OCI-LY7 (cell line): ENCODE results near the gene KLF2. TPM values are rescaled to one million over a fixed set of nuclear protein-coding genes. Genes with fewer than 3 reads are reported as not detected.
A peak's percentile ranks its signal among the peaks of the same experiment; 100 is the strongest.

Experiments
- Bru-seq: library from RNA; stranded (reverse); fragments of 400-500 nt; gene quantifications from one replicate; lab custom pipeline; 2021; lab: Mats Ljungman, UMichigan
- BruChase-seq, 2 experiments: library from RNA; stranded (reverse); fragments of 400-500 nt; gene quantifications; one replicate each; lab custom pipeline; 2021; lab: Mats Ljungman, UMichigan
- BruUV-seq: library from RNA; stranded (reverse); fragments of 400-500 nt; replicated peaks from 2 replicates; lab custom pipeline; 2021; lab: Mats Ljungman, UMichigan
- CTCF ChIA-PET: fragments of 300-600 bp; sonication (Branson Sonifier 250); formaldehyde crosslinking; loops from one replicate; lab custom pipeline; 2022; ENCODE audit warnings: antibody characterized with exemption; ENCODE audit not compliant: unreplicated experiment; lab: Charles Lee
- POLR2A ChIA-PET: fragments of 300-600 bp; sonication (Branson Sonifier 250); formaldehyde crosslinking; loops from one replicate; lab custom pipeline; 2022; ENCODE audit warnings: antibody characterized with exemption; lab: Charles Lee
- DNase-seq: peaks from one replicate; pipeline ENCODE4 v3.0.0-alpha.2; 2015; ENCODE audit warnings: low spot score
- H2AFZ ChIP-seq: fragments of 200-600 bp; sonication (generic), shearing (Covaris generic); 2 replicates; pipeline ENCODE4 v1.6.1; 2014; ENCODE audit warnings: mild to moderate bottlenecking, antibody characterized with exemption, low read length, moderate library complexity
- H3K27ac ChIP-seq: fragments of 200-600 bp; sonication (generic); 2 replicates; pipeline ENCODE4 v1.5.1; 2014; ENCODE audit warnings: mixed run types, low read depth, mild to moderate bottlenecking, moderate library complexity, low read length, inconsistent platforms; ENCODE audit not compliant: poor library complexity, severe bottlenecking
- H3K36me3 ChIP-seq: fragments of 200-600 bp; sonication (generic); 2 replicates; pipeline ENCODE4 v1.6.1; 2014; ENCODE audit warnings: mild to moderate bottlenecking, antibody characterized with exemption, low read length, moderate library complexity, mixed read lengths; ENCODE audit not compliant: insufficient read depth
- H3K4me1 ChIP-seq: fragments of 200-600 bp; sonication (generic); 2 replicates; pipeline ENCODE4 v1.5.1; 2014; ENCODE audit warnings: mild to moderate bottlenecking, low read length; ENCODE audit not compliant: insufficient read depth, poor library complexity, severe bottlenecking
- H3K4me2 ChIP-seq: fragments of 200-600 bp; sonication (generic); 2 replicates; pipeline ENCODE4 v1.6.1; 2014; ENCODE audit warnings: mild to moderate bottlenecking, low read length
- H3K4me3 ChIP-seq: fragments of 200-600 bp; sonication (generic); 2 replicates; pipeline ENCODE4 v1.5.1; 2014; ENCODE audit warnings: mild to moderate bottlenecking, low read depth, low read length; ENCODE audit not compliant: poor library complexity, severe bottlenecking
- H3K79me2 ChIP-seq: fragments of 200-600 bp; sonication (generic); 2 replicates; pipeline ENCODE4 v1.6.1; 2016; ENCODE audit warnings: low read depth, mild to moderate bottlenecking, low read length, moderate library complexity, mixed read lengths; ENCODE audit not compliant: insufficient read depth
- H3K9me2 ChIP-seq: fragments of 200-600 bp; sonication (generic); 2 replicates; pipeline ENCODE4 v1.6.1; 2016; ENCODE audit warnings: mild to moderate bottlenecking, low read length, mixed read lengths; ENCODE audit not compliant: insufficient read depth
- H3K9me3 ChIP-seq: fragments of 200-600 bp; sonication (generic); 2 replicates; pipeline ENCODE4 v1.6.1; 2014; ENCODE audit warnings: mild to moderate bottlenecking, mixed run types, low read length, mixed read lengths
- H4K20me1 ChIP-seq: fragments of 200-600 bp; sonication (generic); 2 replicates; pipeline ENCODE4 v1.6.1; 2014; ENCODE audit warnings: mild to moderate bottlenecking, antibody characterized with exemption, low read length, moderate library complexity, mixed read lengths; ENCODE audit not compliant: insufficient read depth
- CTCF ChIP-seq: fragments of 200-600 bp; sonication (generic); conservative IDR thresholded peaks from 2 replicates; pipeline ENCODE4 v1.5.1; 2014; ENCODE audit warnings: mild to moderate bottlenecking, antibody characterized with exemption, low read length, moderate library complexity, mixed read lengths
- EZH2phosphoT487 ChIP-seq: fragments of 200-600 bp; sonication (generic); IDR thresholded peaks from 2 replicates; pipeline ENCODE4 v1.6.1; 2018; ENCODE audit warnings: low read depth, borderline replicate concordance, mild to moderate bottlenecking, mixed run types, antibody characterized with exemption, low read length, moderate library complexity, mixed read lengths
- intact Hi-C: fragments of 100-400 bp; cut with micrococcal nuclease; formaldehyde crosslinking; loops from one replicate; pipeline ENCODE4 v1.10.0; 2022; ENCODE audit not compliant: unreplicated experiment
- long read RNA-seq: library from polyadenylated mRNA; stranded (forward); transcript quantifications from one replicate; pipeline ENCODE4 v2.0.0, GENCODE V29; 2022
- total RNA-seq, 2 experiments: library from RNA; depleted of rRNA in 1 of 2; stranded (reverse); fragments of >200 nt in 1 of 2; shearing (Covaris generic) in 1 of 2; gene quantifications; 2 replicates each; pipeline ENCODE4 v1.2.3, GENCODE V29; 2014 to 2022

The KLF2 gene
- total RNA-seq (2014; rRNA removed; shearing (Covaris generic)) (4.5 and 8.6 TPM in 2 replicates), total RNA-seq (2022) (6.2 and 8.2 TPM in 2 replicates), Bru-seq, nascent RNA (percentile 50 among the genes with signal in this experiment), BruChase-seq, experiment 1, labeled RNA remaining after a 6-hour chase (percentile 44 among the genes with signal in this experiment), BruChase-seq, experiment 2, labeled RNA remaining after a 2-hour chase (percentile 42 among the genes with signal in this experiment)
- long read RNA-seq, transcript KLF2-201 (3 exons, 2,018 nt) = major isoform, 11 of 14 reads
- long read RNA-seq, partial matches to known transcripts = 2 of 14 reads
- long read RNA-seq, other reads (novel, unspliced or antisense) = 1 of 14 reads

- Histone ChIP-seq H3K27ac (no peak within 1 kb of the TSS), H3K9me3 (no peaks in the 10 kb centered on the region), H3K9me2 (no peaks in the 10 kb centered on the region), H2AFZ (no peak within 1 kb of the TSS), H3K36me3 (no peaks in the 10 kb centered on the region), H3K4me1 (peaks cover 88% of the 10 kb centered on the region), H3K4me3 (peak within 1 kb of the TSS; percentile 71), H3K79me2 (no peaks in the 10 kb centered on the region), H3K4me2 (peak within 1 kb of the TSS; percentile 82), H4K20me1 (no peaks in the 10 kb centered on the region)
- TF ChIP-seq CTCF (no peak), EZH2phosphoT487 (no peak)
- ChIA-PET POLR2A (interaction anchor here (0.5 to 1.1 kb wide), 2 partner anchors 10 to 21 kb away, joined by 3 read pairs; no protein-coding TSS in a partner anchor), CTCF (no interaction called here)
- no TSS peak for BruUV-seq
- intact Hi-C loops = no loop called here
- DNase-seq = peak; percentile 86
Measured at GRCh38 chr19:16324384-16325160, at the start of gene KLF2. Gene KLF2, plus strand, starts transcription at chr19:16324826. Its CDS starts 98 bp downstream, at chr19:16324924.

GRCh38 chr19:16280306-16280705, 44.3 kb upstream of the KLF2 start:
- H3K9me2 ChIP-seq = no peaks in the 10 kb centered on the region
- H3K27ac ChIP-seq = no peak overlapping the region
- no peaks in the 10 kb centered on the region for H4K20me1 ChIP-seq
- peaks cover 23% of the 10 kb centered on the region for H3K4me1 ChIP-seq
- H3K9me3 ChIP-seq = no peaks in the 10 kb centered on the region
- no peaks in the 10 kb centered on the region for H3K79me2 ChIP-seq
- no peak for DNase-seq
- TF ChIP-seq EZH2phosphoT487 (no peak), CTCF (no peak)
- CTCF ChIA-PET = no interaction called here
- no peaks in the 10 kb centered on the region for H3K36me3 ChIP-seq
- POLR2A ChIA-PET = no interaction called here
- no peak overlapping the region for H2AFZ ChIP-seq
- intact Hi-C loops = no loop called here
- H3K4me3 ChIP-seq = no peak overlapping the region
- no peak overlapping the region for H3K4me2 ChIP-seq
- no TSS peak for BruUV-seq
